Adipocyte (in vitro differentiated cells): ENCODE results near the gene MRGPRX4.
"Not testable (repeated sequence)": the region's sequence is repeated elsewhere in the genome, so short reads cannot be mapped to it uniquely, and the experiment has no call there.

Experiments used
- DNase-seq: peaks from one replicate; pipeline ENCODE4 v3.0.0-alpha.2; 2015; ENCODE audit warnings: low read depth
- H3K27me3 ChIP-seq: replicated peaks from 2 replicates; pipeline ENCODE4 v1.7.0; 2013; ENCODE audit warnings: mild to moderate bottlenecking, low read length, moderate library complexity; ENCODE audit not compliant: control insufficient read depth, insufficient read depth
- H3K36me3 ChIP-seq: 2 replicates; pipeline ENCODE4 v1.7.0; 2013; ENCODE audit warnings: low read length, mild to moderate bottlenecking, moderate library complexity; ENCODE audit not compliant: control insufficient read depth, insufficient read depth, severe bottlenecking
- H3K4me1 ChIP-seq: 2 replicates; pipeline ENCODE4 v1.7.0; 2013; ENCODE audit warnings: mild to moderate bottlenecking, low read length, moderate library complexity; ENCODE audit not compliant: control insufficient read depth, insufficient read depth
- H3K4me3 ChIP-seq: 2 replicates; pipeline ENCODE4 v1.7.0; 2013; ENCODE audit warnings: mild to moderate bottlenecking, low read length, moderate library complexity
- H3K9ac ChIP-seq: 2 replicates; pipeline ENCODE4 v1.7.0; 2013; ENCODE audit warnings: mild to moderate bottlenecking, low read length, moderate library complexity
- H3K9me3 ChIP-seq: 2 replicates; pipeline ENCODE4 v1.7.0; 2013; ENCODE audit warnings: mild to moderate bottlenecking, low read length, moderate library complexity; ENCODE audit not compliant: control insufficient read depth

The MRGPRX4 gene

DNA sequence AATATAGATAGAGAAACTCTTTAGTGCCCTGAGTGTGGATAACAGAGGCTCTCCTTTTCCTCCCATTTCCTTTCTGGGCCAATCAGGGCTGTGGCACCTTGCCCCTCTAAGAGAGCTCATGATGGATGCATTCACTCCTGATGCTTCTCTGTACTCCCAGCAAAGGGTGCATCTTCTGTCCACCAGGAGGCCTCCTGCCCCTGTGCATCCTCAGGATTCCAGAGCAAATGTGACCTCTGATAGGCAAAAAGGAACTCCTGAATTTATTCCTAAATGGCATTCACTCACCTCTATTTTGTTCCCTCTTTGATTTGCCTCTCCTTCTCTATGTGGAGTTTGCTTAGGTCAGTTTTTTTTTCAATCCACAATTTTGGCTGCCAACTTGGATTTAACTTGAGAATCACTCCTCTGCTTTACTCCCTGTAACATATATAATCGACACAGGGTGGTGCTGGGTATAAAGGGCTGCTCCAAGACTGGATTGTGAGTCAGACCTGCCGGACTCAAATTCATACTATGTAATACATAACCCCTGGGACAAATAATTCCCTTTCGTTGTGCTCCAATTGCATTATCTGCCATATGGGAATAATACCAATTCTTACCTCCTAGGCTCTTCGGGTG lies 1.1 kb upstream of the MRGPRX4 start:
- Histone ChIP-seq H3K27me3 (peaks cover 46% of the 10 kb centered on the region), H3K36me3 (no peaks in the 10 kb centered on the region), H3K4me1 (no peaks in the 10 kb centered on the region), H3K9me3 (peaks cover 3% of the 10 kb centered on the region), H3K4me3 (no peak overlapping the region), H3K9ac (no peak overlapping the region)
- DNase-seq: peak; percentile 62

GRCh38 chr11:18173225-18173866 lies 709 bp downstream of the MRGPRX4 start:
- H3K4me1 ChIP-seq: no peaks in the 10 kb centered on the region
- no peak overlapping the region for H3K4me3 ChIP-seq
- peaks cover 58% of the 10 kb centered on the region for H3K27me3 ChIP-seq
- H3K36me3 ChIP-seq: no peaks in the 10 kb centered on the region
- H3K9me3 ChIP-seq: no peaks in the 10 kb centered on the region
- H3K9ac ChIP-seq: no peak overlapping the region
- DNase-seq: no peak

DNA sequence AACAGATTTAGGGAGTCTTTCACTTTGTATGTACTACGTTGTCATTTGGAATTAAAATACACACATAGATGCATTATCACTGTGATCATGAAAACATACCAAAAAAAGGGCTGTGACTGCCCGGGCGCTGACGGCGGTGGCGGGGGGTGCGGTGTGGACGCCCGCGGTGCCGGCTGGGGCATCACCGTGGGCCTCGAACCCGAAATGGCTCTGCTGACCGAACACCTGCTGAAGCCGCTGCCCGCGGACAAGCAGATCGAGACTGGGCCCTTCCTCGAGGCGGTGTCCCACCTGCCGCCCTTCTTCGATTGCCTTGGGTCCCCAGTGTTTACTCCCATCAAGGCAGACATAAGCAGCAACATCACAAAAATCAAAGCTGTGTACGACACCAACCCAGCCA lies 16.2 kb downstream of the MRGPRX4 start:
- no peak for DNase-seq
- no peaks in the 10 kb centered on the region for H3K36me3 ChIP-seq
- H3K9me3 ChIP-seq: no peaks in the 10 kb centered on the region
- no peak overlapping the region for H3K4me3 ChIP-seq
- H3K9ac ChIP-seq: no peak overlapping the region
- H3K27me3 ChIP-seq: peaks cover 27% of the 10 kb centered on the region
- no peaks in the 10 kb centered on the region for H3K4me1 ChIP-seq

DNA sequence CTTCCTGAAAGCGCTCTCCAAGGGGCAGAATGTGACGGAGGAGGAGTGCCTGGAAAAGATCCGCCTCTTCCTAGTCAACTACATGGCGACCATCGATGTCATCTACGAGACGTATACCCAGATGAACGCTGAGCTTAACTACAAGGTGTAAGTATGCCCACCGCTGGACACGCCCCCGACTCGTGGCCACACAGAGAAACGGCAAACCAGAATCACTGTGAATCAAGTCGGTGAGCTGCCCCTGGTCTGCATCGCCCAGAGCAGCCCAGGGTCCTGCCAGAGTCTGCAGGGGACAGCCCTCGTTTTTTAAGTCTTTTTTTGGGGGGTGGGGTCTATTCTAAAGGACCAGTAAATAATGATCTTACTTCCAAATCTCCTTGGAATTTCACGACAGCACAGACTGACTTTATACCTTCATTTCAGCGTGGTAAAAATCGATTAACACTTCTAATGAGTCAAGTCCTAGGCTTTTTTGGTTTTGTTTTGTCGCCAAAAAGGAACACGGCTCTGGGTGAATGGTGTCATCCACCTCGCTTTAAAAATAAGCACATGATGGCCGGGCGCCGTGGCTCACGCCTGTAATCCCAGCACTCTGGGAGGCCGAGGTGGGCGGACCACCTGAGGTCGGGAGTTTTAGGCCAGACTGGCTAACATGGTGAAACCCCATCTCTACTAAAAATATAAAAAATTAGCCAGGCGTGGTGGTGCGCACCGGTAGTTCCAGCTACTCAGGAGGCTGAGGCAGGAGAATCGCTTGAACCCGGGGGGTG lies 17.0 kb downstream of the MRGPRX4 start:
- DNase-seq, H3K9ac ChIP-seq, H3K4me1 ChIP-seq, H3K36me3 ChIP-seq, H3K4me3 ChIP-seq, H3K9me3 ChIP-seq: not testable (repeated sequence)
- H3K27me3 ChIP-seq: peaks cover 33% of the 10 kb centered on the region

DNA sequence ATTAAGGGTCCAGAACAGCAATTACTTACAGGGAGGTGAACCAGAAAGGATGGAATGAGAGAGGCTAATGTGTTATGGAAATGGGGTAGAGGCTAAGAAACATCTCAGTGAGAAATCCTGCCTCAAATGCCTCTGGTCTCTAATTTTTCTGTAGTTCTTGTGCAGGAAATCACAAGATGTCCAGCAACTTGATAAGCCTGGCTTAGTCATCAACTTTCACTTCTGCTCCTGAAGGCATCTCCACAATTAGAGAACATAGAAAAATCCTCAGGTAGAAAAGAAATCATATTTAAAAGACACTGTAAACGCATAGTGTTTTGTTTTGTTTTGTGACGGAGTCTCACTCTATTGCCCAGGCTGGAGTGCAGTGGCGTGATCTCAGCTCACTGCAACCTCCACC lies 18.7 kb downstream of the MRGPRX4 start:
- H3K9me3 ChIP-seq: no peaks in the 10 kb centered on the region
- no peaks in the 10 kb centered on the region for H3K36me3 ChIP-seq
- H3K4me3 ChIP-seq: no peak overlapping the region
- peaks cover 30% of the 10 kb centered on the region for H3K27me3 ChIP-seq
- H3K4me1 ChIP-seq: no peaks in the 10 kb centered on the region
- no peak for DNase-seq
- H3K9ac ChIP-seq: no peak overlapping the region

DNA sequence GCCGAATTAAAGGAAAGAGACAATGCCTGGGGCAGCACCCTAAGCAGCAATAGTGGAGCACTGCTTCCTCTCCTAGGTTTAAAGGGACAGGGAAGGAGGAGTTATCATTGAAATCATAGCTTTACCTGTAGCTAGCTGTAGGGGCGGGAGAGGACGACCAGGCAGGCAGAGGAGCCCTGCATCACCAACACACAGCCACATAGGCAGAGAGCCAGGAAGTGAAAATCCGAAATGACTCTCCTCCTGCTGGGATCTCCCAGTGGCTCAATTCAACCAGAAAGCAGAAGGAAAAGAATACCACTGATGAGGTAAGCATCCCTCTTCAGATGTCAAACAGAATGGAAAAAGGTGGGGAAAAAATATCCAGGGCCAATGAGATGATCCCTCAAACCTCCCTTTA lies 20.4 kb downstream of the MRGPRX4 start:
- DNase-seq: no peak
- Histone ChIP-seq H3K4me3 (no peak overlapping the region), H3K9me3 (no peaks in the 10 kb centered on the region), H3K4me1 (no peaks in the 10 kb centered on the region), H3K27me3 (peaks cover 24% of the 10 kb centered on the region), H3K9ac (no peak overlapping the region), H3K36me3 (no peaks in the 10 kb centered on the region)

DNA sequence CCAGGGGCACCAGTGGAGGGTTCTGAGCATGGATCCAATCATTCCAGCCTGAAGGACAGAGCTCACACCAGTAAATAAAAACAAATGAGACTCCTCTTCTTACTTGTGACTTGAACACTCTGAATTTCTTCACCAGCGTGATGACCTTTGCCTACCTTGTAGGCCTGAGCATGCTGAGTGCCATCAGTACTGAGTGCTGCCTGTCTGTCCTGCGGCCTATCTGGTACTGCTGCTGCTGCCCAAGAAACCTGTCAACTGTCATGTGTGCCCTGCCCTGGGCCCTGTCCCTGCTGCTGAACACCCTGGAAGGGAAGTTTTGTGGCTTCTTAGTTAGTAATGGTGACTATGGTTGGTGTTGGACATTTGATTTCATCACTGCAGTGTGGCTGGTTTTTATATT lies 23.9 kb downstream of the MRGPRX4 start:
- H3K9me3 ChIP-seq: peaks cover 4% of the 10 kb centered on the region
- no peak overlapping the region for H3K4me3 ChIP-seq
- peaks cover 27% of the 10 kb centered on the region for H3K27me3 ChIP-seq
- H3K9ac ChIP-seq: no peak overlapping the region
- H3K4me1 ChIP-seq: no peaks in the 10 kb centered on the region
- DNase-seq: no peak
- no peaks in the 10 kb centered on the region for H3K36me3 ChIP-seq

GRCh38 chr11:18197738-18198137 lies 25.1 kb downstream of the MRGPRX4 start:
- not testable (repeated sequence) for DNase-seq, H3K9ac ChIP-seq, H3K4me1 ChIP-seq, H3K9me3 ChIP-seq, H3K4me3 ChIP-seq, H3K36me3 ChIP-seq
- peaks cover 23% of the 10 kb centered on the region for H3K27me3 ChIP-seq

- Histone ChIP-seq H3K4me1 (no peaks in the 10 kb centered on the region), H3K9me3 (peaks cover 7% of the 10 kb centered on the region), H3K4me3 (no peak overlapping the region), H3K27me3 (peaks cover 29% of the 10 kb centered on the region), H3K36me3 (no peaks in the 10 kb centered on the region), H3K9ac (no peak overlapping the region)
- no peak for DNase-seq
Measured at GRCh38 chr11:18203723-18204122, 31.1 kb downstream of the MRGPRX4 start.

DNA sequence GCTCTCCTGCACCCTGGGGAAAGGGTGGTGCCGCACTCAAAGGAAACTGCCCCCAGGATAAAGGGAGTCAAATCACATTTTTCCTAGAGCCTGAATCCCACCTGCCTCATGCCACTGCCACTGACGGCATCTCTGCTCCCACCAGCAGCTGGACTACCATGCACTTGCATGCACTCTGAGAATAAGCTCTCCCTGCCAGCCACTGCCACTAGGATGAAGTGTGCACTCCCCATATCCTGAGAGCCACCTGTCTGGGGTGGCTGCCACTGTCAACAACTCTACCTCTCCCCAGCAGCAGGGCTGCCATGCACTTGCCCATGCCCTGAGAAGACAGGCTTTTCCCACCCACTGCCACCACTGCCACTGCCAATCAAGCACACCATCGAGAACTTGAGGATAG lies 31.6 kb downstream of the MRGPRX4 start:
- peaks cover 31% of the 10 kb centered on the region for H3K27me3 ChIP-seq
- H3K9me3 ChIP-seq: peaks cover 7% of the 10 kb centered on the region
- H3K4me3 ChIP-seq: no peak overlapping the region
- no peak overlapping the region for H3K9ac ChIP-seq
- H3K4me1 ChIP-seq: no peaks in the 10 kb centered on the region
- no peak for DNase-seq
- H3K36me3 ChIP-seq: no peaks in the 10 kb centered on the region

- no peaks in the 10 kb centered on the region for H3K36me3 ChIP-seq
- no peak for DNase-seq
- H3K9me3 ChIP-seq: peaks cover 7% of the 10 kb centered on the region
- H3K9ac ChIP-seq: no peak overlapping the region
- H3K4me1 ChIP-seq: no peaks in the 10 kb centered on the region
- no peak overlapping the region for H3K4me3 ChIP-seq
- peaks cover 37% of the 10 kb centered on the region for H3K27me3 ChIP-seq
Measured at GRCh38 chr11:18204771-18205170, 32.1 kb downstream of the MRGPRX4 start.
